Bronchial epithelial cell (primary cell): ENCODE data around the gene MAP3K9. TPM values are rescaled to one million over a fixed set of nuclear protein-coding genes. Genes with fewer than 3 reads are reported as not detected.
A peak's percentile ranks its signal among the peaks of the same experiment; 100 is the strongest.

Source experiments
- DNase-seq: peaks from one replicate; pipeline ENCODE4 v3.0.0-alpha.2; 2010; ENCODE audit warnings: low read depth
- FAIRE-seq: peaks from 2 replicates; lab custom pipeline; 2011; peaks lifted over from hg19 to GRCh38; lab: Jason Lieb, UNC
- H3K27me3 ChIP-seq: 2 replicates; pipeline ENCODE4 v1.5.1; 2011; ENCODE audit warnings: low read length; ENCODE audit not compliant: control insufficient read depth, insufficient read depth
- H3K36me3 ChIP-seq: 2 replicates; pipeline ENCODE4 v1.5.1; 2011; ENCODE audit warnings: low read length; ENCODE audit not compliant: control insufficient read depth, insufficient read depth
- H3K4me3 ChIP-seq: 2 replicates; pipeline ENCODE4 v1.5.1; 2011; ENCODE audit warnings: mild to moderate bottlenecking, low read depth, low read length, control low read depth
- CTCF ChIP-seq: IDR thresholded peaks from 2 replicates; pipeline ENCODE4 v1.5.1; 2011; ENCODE audit warnings: mild to moderate bottlenecking, moderate library complexity, low read length, control low read depth, inconsistent platforms; ENCODE audit not compliant: insufficient read depth, severe bottlenecking
- total RNA-seq: library from RNA; depleted of rRNA; stranded (reverse); fragments of >200 nt; gene quantifications from 2 replicates; pipeline ENCODE4 v1.2.1, GENCODE V29; 2014

Gene MAP3K9
- total RNA-seq, 1 donor from 2014 or later, result 11.6 TPM

GRCh38 chr14:70726651-70727375 lies 82.5 kb downstream of the MAP3K9 start:
- H3K36me3 ChIP-seq, result peaks cover 2% of the 10 kb centered on the region
- no peak for TF ChIP-seq CTCF
- no peak for DNase-seq

GRCh38 chr14:70724944-70725343 lies 84.4 kb downstream of the MAP3K9 start:
- H3K36me3 ChIP-seq, result peaks cover 1% of the 10 kb centered on the region
- DNase-seq (no peak), FAIRE-seq (peak; percentile 88)
- no peak overlapping the region for H3K4me3 ChIP-seq
- no peak for TF ChIP-seq CTCF
- H3K27me3 ChIP-seq, result no peaks in the 10 kb centered on the region

More at GRCh38 chr14:70726651-70727375, 82.5 kb downstream of the MAP3K9 start:
- Histone ChIP-seq H3K27me3 (no peaks in the 10 kb centered on the region), H3K4me3 (no peak overlapping the region)
- peak; percentile 52 for FAIRE-seq

GRCh38 chr14:70724110-70724509 lies 85.2 kb downstream of the MAP3K9 start:
- no peak for FAIRE-seq
- DNase-seq, result no peak
- peaks cover 1% of the 10 kb centered on the region for H3K36me3 ChIP-seq
- H3K27me3 ChIP-seq, result no peaks in the 10 kb centered on the region
- no peak overlapping the region for H3K4me3 ChIP-seq
- TF ChIP-seq CTCF, result no peak

- no peak for TF ChIP-seq CTCF
- DNase-seq (no peak), FAIRE-seq (no peak)
- H3K4me3 ChIP-seq, result no peak overlapping the region
- peaks cover 1% of the 10 kb centered on the region for H3K36me3 ChIP-seq
- no peaks in the 10 kb centered on the region for H3K27me3 ChIP-seq
Observed at GRCh38 chr14:70723276-70723675, 86.0 kb downstream of the MAP3K9 start.

- H3K4me3 ChIP-seq, result no peak overlapping the region
- peaks cover 1% of the 10 kb centered on the region for H3K36me3 ChIP-seq
- no peak for FAIRE-seq
- no peaks in the 10 kb centered on the region for H3K27me3 ChIP-seq
- TF ChIP-seq CTCF, result no peak
- no peak for DNase-seq
Observed at GRCh38 chr14:70722418-70722817, 86.9 kb downstream of the MAP3K9 start.

- Histone ChIP-seq H3K27me3 (no peaks in the 10 kb centered on the region), H3K36me3 (peaks cover 1% of the 10 kb centered on the region), H3K4me3 (no peak overlapping the region)
- FAIRE-seq (peak; percentile 86), DNase-seq (no peak)
- no peak for TF ChIP-seq CTCF
Observed at GRCh38 chr14:70721542-70721941, 87.8 kb downstream of the MAP3K9 start.
